ENCODE measurements around the gene OR6K3.
"Not testable (repeated sequence)": the region's sequence is repeated elsewhere in the genome, so short reads cannot be mapped to it uniquely, and the experiment has no call there.

The OR6K3 gene

DNA sequence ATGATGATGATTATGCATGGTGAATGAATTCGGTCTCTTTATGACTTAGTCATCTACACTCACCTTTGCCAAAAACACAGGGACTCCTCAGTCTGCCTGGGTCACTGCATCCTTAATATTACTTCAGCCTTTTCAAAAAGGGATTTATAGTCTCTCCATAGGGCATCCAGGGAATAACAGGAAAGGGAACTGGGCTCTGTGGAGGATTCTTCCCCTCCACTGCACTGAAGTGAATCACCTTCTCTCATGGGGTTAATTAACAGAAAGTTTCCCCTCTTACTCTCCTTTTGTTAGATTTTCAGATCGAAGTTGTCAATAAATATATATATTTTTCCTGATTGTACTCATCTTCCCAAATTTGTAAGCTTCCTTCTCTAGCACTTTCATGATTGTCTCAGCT lies at the start of gene OR6K3:
Gene OR6K3 (minus strand): TSS at position 101 of the 400 bp plus-strand sequence. CDS start 2,605 bp downstream, outside the sequence.
- DNase-seq = no peak

GRCh38 chr1:158754420-158754819 lies 33.9 kb upstream of the OR6K3 start, which contains the start of gene OR6K6:
OR6K6 (plus strand) TSS chr1:158754720; CDS start chr1:158754888, 168 bp downstream.
- no peak for DNase-seq

GRCh38 chr1:158752155-158752712 lies 31.7 kb upstream of the OR6K3 start:
- no peak for DNase-seq

GRCh38 chr1:158735848-158736247 lies 15.3 kb upstream of the OR6K3 start:
- DNase-seq = no peak

DNA sequence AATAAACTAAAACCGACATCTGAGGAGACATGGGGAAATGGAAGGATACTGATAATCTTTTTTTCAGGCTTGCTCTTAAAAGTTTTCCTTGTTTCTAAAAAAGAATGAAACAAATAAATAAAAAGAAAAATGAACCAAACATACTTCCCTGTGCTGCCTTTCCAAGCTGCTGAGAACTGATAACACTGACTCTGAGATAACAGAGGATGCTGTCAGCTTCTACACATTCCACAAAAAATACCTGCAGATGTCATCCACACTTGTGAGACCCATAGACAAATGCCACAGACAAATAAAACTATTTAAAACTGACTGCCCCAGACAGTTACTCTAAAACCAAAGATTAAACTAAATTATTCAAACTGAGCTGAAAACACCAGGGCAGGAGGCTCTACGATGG lies 12.0 kb upstream of the OR6K3 start:
- no peak for DNase-seq

GRCh38 chr1:158731707-158732106 lies 11.2 kb upstream of the OR6K3 start:
- no peak for DNase-seq

DNA sequence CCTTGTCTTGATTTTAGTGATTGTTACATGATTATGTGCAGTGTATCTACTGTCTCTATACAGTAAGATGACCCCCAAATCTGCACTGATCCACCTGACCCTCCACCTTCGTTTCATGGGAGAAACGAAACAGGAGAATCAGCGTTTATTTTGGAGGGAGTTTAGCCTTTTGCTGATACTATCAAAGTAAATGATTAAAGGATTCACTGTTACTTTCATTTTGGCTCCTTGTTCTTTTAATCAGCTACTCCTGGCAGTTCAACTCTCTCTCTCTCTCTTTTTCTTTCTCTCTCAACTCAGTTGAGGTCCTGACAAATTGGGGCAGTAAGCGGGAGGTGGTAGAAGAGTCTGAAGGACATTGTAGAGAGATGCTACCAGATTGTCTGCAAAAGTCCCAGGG lies 9.9 kb upstream of the OR6K3 start:
- DNase-seq = no peak

- no peak for DNase-seq
Measured at GRCh38 chr1:158728510-158729225, 8.1 kb upstream of the OR6K3 start.

DNA sequence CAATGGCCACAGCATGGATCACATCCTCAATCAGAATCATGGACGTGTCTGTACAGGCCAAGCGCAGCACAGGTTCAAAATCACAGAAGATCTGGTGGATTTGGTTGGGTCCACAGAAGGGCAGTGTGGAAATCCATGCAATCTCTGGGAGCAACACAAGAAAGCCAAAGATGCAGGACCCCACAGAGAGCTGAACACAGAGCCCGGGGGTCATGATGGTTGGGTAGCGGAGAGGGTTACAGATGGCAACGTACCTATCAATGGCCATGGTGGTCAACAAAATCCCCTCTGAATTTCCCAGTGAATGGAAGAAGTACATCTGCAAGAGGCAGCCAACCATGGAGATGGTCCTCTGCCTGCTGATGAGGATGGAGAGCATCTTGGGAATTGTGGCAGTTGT lies 3.9 kb upstream of the OR6K3 start:
- DNase-seq = no peak

DNA sequence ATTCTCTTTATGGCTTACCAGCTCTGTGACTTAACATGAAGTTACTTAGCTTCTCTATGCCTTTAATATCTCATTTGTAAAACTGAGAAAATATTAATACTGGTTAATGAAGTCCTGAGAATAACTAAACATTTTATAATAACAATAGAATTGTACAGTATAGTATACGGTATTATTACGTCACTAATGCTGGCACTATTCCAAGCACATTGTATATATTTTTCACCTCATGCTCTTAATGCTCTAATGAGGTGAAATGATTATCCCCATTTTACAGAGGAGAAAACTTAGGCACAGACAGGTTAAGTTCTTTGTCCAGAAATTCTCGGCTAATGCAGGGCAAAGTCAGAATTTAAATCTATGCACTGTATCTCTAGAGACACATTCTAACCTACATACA lies 856 bp downstream of the OR6K3 start:
- DNase-seq = no peak

DNA sequence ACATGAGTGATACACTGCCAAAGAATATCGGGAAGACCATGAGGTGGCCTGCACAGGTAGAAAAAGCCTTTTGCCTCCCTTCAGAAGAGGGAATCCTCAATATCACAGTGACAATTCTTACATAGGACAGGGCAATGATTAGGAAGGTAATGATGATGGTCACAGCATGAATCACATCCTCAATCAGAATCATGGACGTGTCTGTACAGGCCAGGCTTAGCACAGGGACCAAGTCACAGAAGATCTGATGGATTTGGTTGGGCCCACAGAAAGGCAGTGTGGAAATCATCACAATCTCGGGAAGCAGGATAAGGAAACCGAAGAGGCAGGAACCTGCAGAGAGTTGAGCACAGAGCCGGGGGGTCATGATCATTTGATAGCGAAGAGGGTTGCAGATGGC lies 3.2 kb downstream of the OR6K3 start:
- DNase-seq = no peak

- no peak for DNase-seq
Measured at GRCh38 chr1:158716335-158716734, 4.2 kb downstream of the OR6K3 start.

GRCh38 chr1:158714754-158715153 lies 5.8 kb downstream of the OR6K3 start:
- DNase-seq = no peak

GRCh38 chr1:158711098-158711497 lies 9.4 kb downstream of the OR6K3 start:
- no peak for DNase-seq

DNA sequence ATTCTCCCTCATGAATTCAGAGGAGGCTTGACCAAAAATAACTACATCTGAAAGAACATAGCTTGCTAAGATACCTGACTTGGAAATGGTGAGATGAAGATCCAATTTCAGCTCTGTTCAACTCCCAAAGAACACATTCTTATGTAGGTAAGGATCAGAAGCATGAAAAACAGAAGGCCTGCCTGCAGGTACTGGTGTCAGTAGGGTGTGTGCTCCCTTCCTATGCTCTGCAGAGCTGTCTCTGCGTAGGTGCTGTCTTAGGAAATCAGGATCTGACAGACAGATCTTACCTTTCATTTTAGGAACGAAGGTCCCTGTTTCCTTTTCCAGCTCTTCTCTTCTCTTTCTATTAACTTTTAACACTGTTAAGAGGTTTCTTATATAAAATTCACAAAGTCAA lies 14.4 kb downstream of the OR6K3 start:
- no peak for DNase-seq

GRCh38 chr1:158700552-158700951 lies 20.0 kb downstream of the OR6K3 start, which contains the start of gene OR6K2:
OR6K2 (minus strand) TSS chr1:158700652; CDS start chr1:158700652, 0 bp downstream.
- DNase-seq = no peak

DNA sequence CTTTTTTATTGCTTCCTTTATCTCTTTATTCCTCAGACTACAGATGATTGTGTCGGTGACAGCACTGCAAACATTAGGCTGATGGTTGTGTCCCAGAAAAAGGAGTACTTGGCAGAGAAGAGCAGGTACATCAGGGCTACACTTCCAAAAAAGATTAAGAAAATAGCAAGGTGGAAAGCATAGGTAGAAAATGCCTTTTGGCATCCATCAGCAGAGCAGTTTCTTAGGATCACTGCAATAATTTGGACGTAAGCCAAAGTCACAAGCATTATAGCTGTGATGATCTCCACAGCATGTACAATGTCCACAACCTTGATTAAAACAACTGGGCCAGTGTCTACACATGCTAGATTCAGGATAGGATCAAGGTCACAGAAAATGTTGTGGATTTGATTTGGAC lies 25.9 kb downstream of the OR6K3 start:
- DNase-seq = no peak

- DNase-seq = no peak
Measured at GRCh38 chr1:158692356-158692755, 28.2 kb downstream of the OR6K3 start.

DNA sequence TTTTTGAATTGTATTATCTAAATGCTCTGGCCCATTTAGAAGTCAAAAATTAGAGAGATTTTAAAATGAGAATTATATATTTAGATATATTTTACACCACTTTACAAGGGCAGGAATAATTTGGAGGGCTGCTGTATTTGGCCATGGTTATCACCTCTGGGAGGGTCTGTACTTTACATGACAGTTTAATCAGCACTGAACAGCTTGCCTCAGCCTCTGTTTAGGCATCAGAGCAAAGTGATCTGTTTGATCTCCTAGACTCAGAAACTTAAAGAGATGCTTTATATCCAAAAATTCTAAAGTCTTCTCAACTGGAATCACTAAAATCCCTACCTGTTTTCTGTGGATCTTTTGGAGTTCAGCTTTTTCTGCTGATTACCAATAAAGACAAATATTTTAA lies 28.6 kb downstream of the OR6K3 start:
- no peak for DNase-seq

- not testable (repeated sequence) for DNase-seq
Measured at GRCh38 chr1:158691149-158691548, 29.4 kb downstream of the OR6K3 start.

- no peak for DNase-seq
Measured at GRCh38 chr1:158689875-158690274, 30.6 kb downstream of the OR6K3 start.

GRCh38 chr1:158689110-158689509 lies 31.4 kb downstream of the OR6K3 start:
- no peak for DNase-seq

GRCh38 chr1:158688343-158688742 lies 32.2 kb downstream of the OR6K3 start:
- DNase-seq = not testable (repeated sequence)

- no peak for DNase-seq
Measured at GRCh38 chr1:158687037-158687436, 33.5 kb downstream of the OR6K3 start.
